Stomach (tissue), 9 donors: ENCODE results near the gene SCGB1D1. TPM values are rescaled to one million over a fixed set of nuclear protein-coding genes. Genes with fewer than 3 reads are reported as not detected.

Experiments
- DNase-seq, 2 donors: peaks; one replicate each; pipeline versions ENCODE4 v3.0.0 to v3.0.0-alpha.2; 2013 to 2019
- H3K27ac ChIP-seq, 5 donors: fragments of 200-600 bp in 4 of 5; sonication (generic) in 4 of 5; one replicate each; pipeline ENCODE4 v1.5.1; 2013 to 2019; ENCODE audit warnings: mild to moderate bottlenecking in 1 of 5, moderate library complexity in 1 of 5
- H3K27me3 ChIP-seq, 3 donors: fragments of 200-600 bp; sonication (generic); one replicate each; pipeline ENCODE4 v1.5.1; 2017 to 2019; ENCODE audit warnings: mixed run types in 1 of 3
- H3K36me3 ChIP-seq, 4 donors: fragments of 200-600 bp; sonication (generic); 1 replicate in 3 of 4; 2 replicates in 1 of 4; pipeline ENCODE4 v1.5.1; 2016 to 2019
- H3K4me1 ChIP-seq, 4 donors: fragments of 200-600 bp; sonication (generic); one replicate each; pipeline ENCODE4 v1.5.1; 2016 to 2019
- H3K4me3 ChIP-seq, 4 donors: fragments of 200-600 bp; sonication (generic) in 3 of 4; one replicate each; pipeline ENCODE4 v1.5.1; 2016 to 2019; ENCODE audit warnings: mild to moderate bottlenecking in 1 of 4
- H3K9me3 ChIP-seq, 4 donors: fragments of 200-600 bp; sonication (generic); one replicate each; pipeline ENCODE4 v1.5.1; 2016 to 2019
- CTCF ChIP-seq, 7 experiments: fragments of 450-650 bp in 4 of 7; fragments of 200-600 bp in 3 of 7; sonication (generic) in 3 of 7; IDR thresholded peaks; one replicate each; pipeline ENCODE4 v1.5.1; 2016 to 2019; ENCODE audit warnings: antibody characterized with exemption in 7 of 7, control low read depth in 2 of 7, mild to moderate bottlenecking in 1 of 7
- EP300 ChIP-seq: sonication (generic); formaldehyde crosslinking; IDR thresholded peaks from one replicate; pipeline ENCODE4 v1.6.1; 2017; ENCODE audit warnings: antibody characterized with exemption
- POLR2A ChIP-seq, 4 donors: fragments of 450-650 bp; IDR thresholded peaks; one replicate each; pipeline ENCODE4 v1.6.1; 2016; ENCODE audit warnings: antibody characterized with exemption in 4 of 4, control low read depth in 2 of 4, mild to moderate bottlenecking in 1 of 4, moderate library complexity in 1 of 4
- POLR2AphosphoS5 ChIP-seq, 3 donors: sonication (generic); formaldehyde crosslinking; IDR thresholded peaks; one replicate each; pipeline ENCODE4 v1.6.1; 2016; ENCODE audit warnings: antibody characterized with exemption in 3 of 3
- whole genome bisulfite sequencing, 5 donors: extraction: QIAGEN DNeasy Blood & Tissue Kit in 3 of 5; methylation state at CpG; one replicate each; pipeline versions ENCODE4 v1.1.5 to v1.1.7; 2013 to 2018; 5-methylcytosine and 5-hydroxymethylcytosine counted together
- intact Hi-C: fragments of 100-400 bp; cut with DNase I; formaldehyde crosslinking; loops from one replicate; pipeline ENCODE4 v1.15.1; 2023; ENCODE audit warnings: low total_unique reads
- polyA plus RNA-seq, 3 donors: library from polyadenylated mRNA; stranded (reverse); fragments of 200-250 nt; gene quantifications; one replicate each; pipeline ENCODE4 v1.2.3, GENCODE V29; 2013
- total RNA-seq, 5 donors: library from RNA; depleted of rRNA; stranded (reverse); fragments of >200 nt; gene quantifications; one replicate each; pipeline versions ENCODE4 v1.1.0 to v1.2.3, GENCODE V29; 2014 to 2016
- donor health status: healthy with polysubstance abuse.
- donor health status: Bipolar disorder and iron deficiency.
- donor health status: healthy.

The SCGB1D1 gene
- total and polyA plus RNA-seq, 8 donors: not detected

GRCh38 chr11:62146476-62147200 is 43.4 kb upstream of the SCGB1D1 start:
- Histone ChIP-seq H3K27me3 (no peaks in the 10 kb centered on the region), H3K4me1 (no peaks in the 10 kb centered on the region), H3K36me3 (peaks cover 59 to 100% (median 97%) of the 10 kb centered on the region in 4 donors), H3K27ac (no peak overlapping the region), H3K4me3 (no peak overlapping the region), H3K9me3 (no peaks in the 10 kb centered on the region)
- 93 to 95% (median 94%) methylated on average over 31 to 36 of the region's 36 CpGs for WGBS, 5 donors
- no peak for TF ChIP-seq EP300
- TF ChIP-seq POLR2AphosphoS5 (IDR thresholded peaks at IDR 0.05): no peak
- TF ChIP-seq POLR2A (IDR thresholded peaks at IDR 0.05): no peak
- no peak for TF ChIP-seq CTCF (IDR thresholded peaks at IDR 0.05)
- peak in 1 of 2 donors; percentile 22 for DNase-seq
- intact Hi-C loops: no loop called here

- Histone ChIP-seq H3K27me3 (no peaks in the 10 kb centered on the region), H3K9me3 (no peaks in the 10 kb centered on the region), H3K27ac (no peak overlapping the region), H3K36me3 (peaks cover 66 to 100% (median 97%) of the 10 kb centered on the region in 4 donors), H3K4me3 (no peak overlapping the region), H3K4me1 (no peaks in the 10 kb centered on the region)
- peak in 1 of 2 donors; percentile 14 for DNase-seq
- no peak for TF ChIP-seq POLR2AphosphoS5 (IDR thresholded peaks at IDR 0.05)
- no peak for TF ChIP-seq EP300
- no peak for TF ChIP-seq POLR2A (IDR thresholded peaks at IDR 0.05)
- TF ChIP-seq CTCF (IDR thresholded peaks at IDR 0.05): no peak
- intact Hi-C loops: no loop called here
- 88 to 94% (median 90%) methylated on average over 12 of the region's 12 CpGs for WGBS, 5 donors
These were observed 42.5 kb upstream of the SCGB1D1 start for GRCh38 chr11:62147545-62147944.

- Histone ChIP-seq H3K36me3 (peaks cover 66 to 97% (median 95%) of the 10 kb centered on the region in 4 donors), H3K4me3 (no peak overlapping the region), H3K27ac (no peak overlapping the region), H3K9me3 (no peaks in the 10 kb centered on the region), H3K4me1 (no peaks in the 10 kb centered on the region), H3K27me3 (no peaks in the 10 kb centered on the region)
- peak in 1 of 2 donors; percentile 9 for DNase-seq
- WGBS, 5 donors: 89 to 96% (median 92%) methylated on average over 9 to 10 of the region's 10 CpGs
- intact Hi-C loops: no loop called here
- TF ChIP-seq EP300 (no peak), POLR2A (IDR thresholded peaks at IDR 0.05) (no peak), POLR2AphosphoS5 (IDR thresholded peaks at IDR 0.05) (no peak), CTCF (IDR thresholded peaks at IDR 0.05) (no peak)
These were observed 41.6 kb upstream of the SCGB1D1 start for GRCh38 chr11:62148271-62148980.

- Histone ChIP-seq H3K27ac (no peak overlapping the region), H3K36me3 (peaks cover 57 to 80% (median 78%) of the 10 kb centered on the region in 4 donors), H3K9me3 (no peaks in the 10 kb centered on the region), H3K27me3 (no peaks in the 10 kb centered on the region), H3K4me3 (no peak overlapping the region), H3K4me1 (no peaks in the 10 kb centered on the region)
- peak in 1 of 2 donors; percentile 14 for DNase-seq
- 88 to 97% (median 90%) methylated on average over 6 to 17 of the region's 17 CpGs for WGBS, 5 donors
- intact Hi-C loops: no loop called here
- TF ChIP-seq CTCF (IDR thresholded peaks at IDR 0.05) (no peak), EP300 (no peak), POLR2A (IDR thresholded peaks at IDR 0.05) (no peak), POLR2AphosphoS5 (IDR thresholded peaks at IDR 0.05) (no peak)
These were observed 39.8 kb upstream of the SCGB1D1 start for GRCh38 chr11:62149986-62150886.
